ENCODE results near the gene RAB14.

RAB14 gene

DNA sequence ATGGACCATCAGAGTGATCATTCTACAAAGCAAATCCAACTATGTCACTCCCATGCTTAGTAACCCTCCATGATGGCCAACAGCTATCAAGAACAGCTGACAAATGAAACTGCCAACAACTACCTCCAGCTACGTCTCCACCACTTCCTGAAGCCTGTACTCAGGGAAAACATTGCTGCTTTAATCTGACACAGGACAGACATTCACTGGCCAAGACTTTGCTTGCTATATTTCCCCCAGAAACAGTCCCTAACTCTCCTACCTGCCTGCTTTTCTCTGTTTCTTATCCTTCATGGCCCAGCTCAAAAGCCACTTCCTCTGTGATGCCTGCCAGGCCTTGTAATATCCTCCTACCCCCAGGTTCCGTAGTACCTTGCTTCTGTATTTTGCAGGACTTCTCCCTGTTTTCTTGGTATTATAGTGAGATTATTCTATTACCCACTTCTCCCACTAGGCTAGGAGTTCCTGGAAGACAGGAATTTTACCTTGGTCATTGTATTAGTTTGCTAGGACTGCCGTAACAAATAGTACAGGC, 14.7 kb upstream of the RAB14 start:
- no peak for DNase-seq (ENCODE audit: low spot score)
- TF ChIP-seq CTCF (IDR thresholded peaks at IDR 0.05; ENCODE audit: poor library complexity, severe bottlenecking): no peak
- H3K27ac ChIP-seq (ENCODE audit: poor library complexity, severe bottlenecking): no peak overlapping the region
- no peaks in the 10 kb centered on the region for H3K9me3 ChIP-seq (ENCODE audit: severe bottlenecking)
- no peak overlapping the region for H3K4me3 ChIP-seq (ENCODE audit: severe bottlenecking)
- peaks cover 8% of the 10 kb centered on the region for H3K4me1 ChIP-seq (ENCODE audit: insufficient read depth, poor library complexity, severe bottlenecking)
- no peak for ATAC-seq (ENCODE audit: low read depth)
- no peaks in the 10 kb centered on the region for H3K36me3 ChIP-seq (ENCODE audit: low read depth)
- no peaks in the 10 kb centered on the region for H3K27me3 ChIP-seq (ENCODE audit: insufficient read depth, poor library complexity, severe bottlenecking)

GRCh38 chr9:121214005-121214404, 12.3 kb upstream of the RAB14 start:
- Histone ChIP-seq H3K27ac (ENCODE audit: poor library complexity, severe bottlenecking) (no peak overlapping the region), H3K36me3 (ENCODE audit: low read depth) (no peaks in the 10 kb centered on the region), H3K27me3 (ENCODE audit: insufficient read depth, poor library complexity, severe bottlenecking) (no peaks in the 10 kb centered on the region), H3K9me3 (ENCODE audit: severe bottlenecking) (no peaks in the 10 kb centered on the region), H3K4me3 (ENCODE audit: severe bottlenecking) (no peak overlapping the region), H3K4me1 (ENCODE audit: insufficient read depth, poor library complexity, severe bottlenecking) (peaks cover 8% of the 10 kb centered on the region)
- no peak for DNase-seq (ENCODE audit: low spot score)
- no peak for TF ChIP-seq CTCF (IDR thresholded peaks at IDR 0.05; ENCODE audit: poor library complexity, severe bottlenecking)
- ATAC-seq (ENCODE audit: low read depth): no peak

DNA sequence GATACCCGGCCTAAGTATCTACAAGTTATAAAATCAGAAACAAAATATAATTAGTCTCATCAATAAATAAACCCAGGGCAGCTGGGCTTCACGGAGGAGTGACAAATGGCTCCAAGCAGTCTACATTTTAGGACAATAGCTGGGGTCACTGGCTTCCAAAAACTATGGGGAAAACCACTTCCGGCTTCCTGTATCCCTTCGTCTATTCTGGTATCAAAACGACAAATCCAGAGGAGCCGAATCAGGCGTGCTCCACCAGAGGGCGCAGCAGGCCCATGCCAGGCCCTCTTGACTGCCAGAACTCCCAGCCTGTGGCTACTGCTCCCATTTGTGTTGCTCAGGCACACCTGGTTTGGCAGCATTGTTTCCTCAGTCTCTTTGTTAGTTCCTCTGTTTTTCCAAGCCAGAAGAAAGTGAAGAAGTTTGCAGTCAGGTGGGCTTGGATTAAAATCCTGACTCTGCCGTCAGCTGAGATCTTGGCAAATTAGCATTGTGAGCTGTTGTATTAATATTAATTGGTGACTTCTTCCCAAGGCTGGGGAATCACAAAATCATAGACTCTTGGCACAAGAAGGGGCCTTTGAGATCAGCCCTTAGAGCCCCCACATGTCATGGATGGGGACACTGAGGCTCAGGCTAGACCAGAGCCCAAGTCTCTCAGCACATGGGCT, 11.6 kb upstream of the RAB14 start:
- H3K27ac ChIP-seq (ENCODE audit: poor library complexity, severe bottlenecking): no peak overlapping the region
- peak; percentile 73 for DNase-seq (ENCODE audit: low spot score)
- peak; percentile 98 for TF ChIP-seq CTCF (IDR thresholded peaks at IDR 0.05; ENCODE audit: poor library complexity, severe bottlenecking)

DNA sequence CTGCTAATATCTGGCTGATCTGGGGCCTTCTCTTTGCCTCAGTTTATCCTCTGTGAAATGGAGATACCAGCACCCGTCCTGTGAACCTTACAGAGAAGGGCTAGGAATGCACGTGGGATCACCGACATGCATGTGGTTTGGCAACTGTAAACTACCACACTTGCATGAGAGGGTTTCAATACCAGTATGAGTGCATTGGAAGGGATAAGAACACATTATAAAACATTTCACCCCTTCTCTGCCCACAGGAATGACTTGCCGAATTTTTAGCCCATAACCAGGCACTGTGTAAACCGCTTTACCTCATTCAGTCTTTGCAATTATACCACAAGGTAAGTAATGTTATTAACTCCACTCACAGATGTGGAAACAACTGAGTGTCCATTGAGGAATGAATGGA, 8.9 kb upstream of the RAB14 start:
- Histone ChIP-seq H3K36me3 (ENCODE audit: low read depth) (no peaks in the 10 kb centered on the region), H3K27ac (ENCODE audit: poor library complexity, severe bottlenecking) (no peak overlapping the region), H3K27me3 (ENCODE audit: insufficient read depth, poor library complexity, severe bottlenecking) (no peaks in the 10 kb centered on the region), H3K4me1 (ENCODE audit: insufficient read depth, poor library complexity, severe bottlenecking) (peaks cover 2% of the 10 kb centered on the region), H3K4me3 (ENCODE audit: severe bottlenecking) (no peak overlapping the region), H3K9me3 (ENCODE audit: severe bottlenecking) (no peaks in the 10 kb centered on the region)
- no peak for TF ChIP-seq CTCF (IDR thresholded peaks at IDR 0.05; ENCODE audit: poor library complexity, severe bottlenecking)
- no peak for DNase-seq (ENCODE audit: low spot score)
- ATAC-seq (ENCODE audit: low read depth): no peak

More for the DNA sequence above, 11.6 kb upstream of the RAB14 start:
- ATAC-seq (ENCODE audit: low read depth): peak; percentile 91
- no peaks in the 10 kb centered on the region for H3K27me3 ChIP-seq (ENCODE audit: insufficient read depth, poor library complexity, severe bottlenecking)
- H3K4me3 ChIP-seq (ENCODE audit: severe bottlenecking): no peak overlapping the region
- H3K9me3 ChIP-seq (ENCODE audit: severe bottlenecking): no peaks in the 10 kb centered on the region
- H3K36me3 ChIP-seq (ENCODE audit: low read depth): no peaks in the 10 kb centered on the region
- H3K4me1 ChIP-seq (ENCODE audit: insufficient read depth, poor library complexity, severe bottlenecking): peaks cover 8% of the 10 kb centered on the region

DNA sequence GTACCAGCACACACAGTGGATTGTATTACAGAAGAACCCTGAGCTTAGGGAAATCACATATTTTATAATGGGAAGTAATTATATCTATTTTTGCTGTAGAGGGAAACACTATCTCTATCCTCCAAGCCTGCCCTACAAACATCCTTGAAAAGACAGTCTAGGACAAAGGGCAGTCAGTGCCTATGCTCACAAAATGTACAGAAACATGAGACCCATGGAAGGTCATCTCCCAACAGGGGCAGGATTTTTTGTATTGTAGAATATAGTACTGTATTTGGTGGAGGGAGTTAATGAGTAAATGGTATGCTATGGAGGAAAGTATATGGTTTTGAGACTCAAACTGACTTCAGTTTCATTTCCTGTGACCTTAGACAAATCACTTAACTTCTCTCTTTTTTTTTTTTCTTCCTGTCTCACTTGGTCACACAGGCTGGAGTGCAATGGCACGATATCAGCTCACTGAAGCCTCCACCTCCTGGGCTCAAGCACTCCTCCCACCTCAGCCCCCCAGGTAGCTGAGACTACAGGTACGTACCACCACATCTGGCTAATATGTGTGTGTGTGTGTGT, 5.8 kb upstream of the RAB14 start:
- no peak for TF ChIP-seq CTCF (IDR thresholded peaks at IDR 0.05; ENCODE audit: poor library complexity, severe bottlenecking)
- DNase-seq (ENCODE audit: low spot score) (no peak), ATAC-seq (ENCODE audit: low read depth) (no peak)
- no peaks in the 10 kb centered on the region for H3K4me1 ChIP-seq (ENCODE audit: insufficient read depth, poor library complexity, severe bottlenecking)
- no peak overlapping the region for H3K27ac ChIP-seq (ENCODE audit: poor library complexity, severe bottlenecking)
- H3K27me3 ChIP-seq (ENCODE audit: insufficient read depth, poor library complexity, severe bottlenecking): no peaks in the 10 kb centered on the region
- no peaks in the 10 kb centered on the region for H3K36me3 ChIP-seq (ENCODE audit: low read depth)
- H3K4me3 ChIP-seq (ENCODE audit: severe bottlenecking): no peak overlapping the region
- no peaks in the 10 kb centered on the region for H3K9me3 ChIP-seq (ENCODE audit: severe bottlenecking)

Data from RWPE2 (cell line).